ENCODE data around the gene AGAP1. TPM values are rescaled to one million over a fixed set of nuclear protein-coding genes. Genes with fewer than 3 reads are reported as not detected.

Gene AGAP1
- total RNA-seq, 1 donor from 2014 or later, result 44.0 TPM

- Mint-ChIP-seq H3K27ac (no peak overlapping the region), H3K36me3 (peaks cover 9% of the 10 kb centered on the region), H3K9me3 (no peaks in the 10 kb centered on the region), H3K4me1 (no peaks in the 10 kb centered on the region), H3K4me3 (no peak overlapping the region), H3K27me3 (ENCODE audit: low read depth) (no peaks in the 10 kb centered on the region)
- TF ChIP-seq CTCF (IDR thresholded peaks at IDR 0.05; ENCODE audit: unreplicated experiment), result no peak
- no peak for DNase-seq (ENCODE audit: low spot score in 2 of 2, unreplicated experiment in 2 of 2)
These were observed 467.1 kb downstream of the AGAP1 start for GRCh38 chr2:235960716-235961640.

GRCh38 chr2:235961711-235962110 lies 467.9 kb downstream of the AGAP1 start:
- Mint-ChIP-seq H3K4me3 (no peak overlapping the region), H3K27ac (no peak overlapping the region), H3K9me3 (no peaks in the 10 kb centered on the region), H3K27me3 (ENCODE audit: low read depth) (no peaks in the 10 kb centered on the region), H3K36me3 (peaks cover 9% of the 10 kb centered on the region), H3K4me1 (no peaks in the 10 kb centered on the region)
- no peak for TF ChIP-seq CTCF (IDR thresholded peaks at IDR 0.05; ENCODE audit: unreplicated experiment)
- no peak for DNase-seq (ENCODE audit: low spot score in 2 of 2, unreplicated experiment in 2 of 2)

GRCh38 chr2:235963853-235964577 lies 470.2 kb downstream of the AGAP1 start:
- no peaks in the 10 kb centered on the region for H3K4me1 Mint-ChIP-seq
- no peak overlapping the region for H3K27ac Mint-ChIP-seq
- H3K4me3 Mint-ChIP-seq, result no peak overlapping the region
- no peak for TF ChIP-seq CTCF (IDR thresholded peaks at IDR 0.05; ENCODE audit: unreplicated experiment)
- H3K36me3 Mint-ChIP-seq, result peaks cover 8% of the 10 kb centered on the region
- DNase-seq (ENCODE audit: low spot score in 2 of 2, unreplicated experiment in 2 of 2), result no peak
- no peaks in the 10 kb centered on the region for H3K9me3 Mint-ChIP-seq
- H3K27me3 Mint-ChIP-seq (ENCODE audit: low read depth), result no peaks in the 10 kb centered on the region

- H3K4me1 Mint-ChIP-seq, result no peaks in the 10 kb centered on the region
- no peaks in the 10 kb centered on the region for H3K9me3 Mint-ChIP-seq
- TF ChIP-seq CTCF (IDR thresholded peaks at IDR 0.05; ENCODE audit: unreplicated experiment), result no peak
- no peak for DNase-seq (ENCODE audit: low spot score in 2 of 2, unreplicated experiment in 2 of 2)
- H3K27me3 Mint-ChIP-seq (ENCODE audit: low read depth), result no peaks in the 10 kb centered on the region
- no peak overlapping the region for H3K27ac Mint-ChIP-seq
- H3K36me3 Mint-ChIP-seq, result peaks cover 12% of the 10 kb centered on the region
- H3K4me3 Mint-ChIP-seq, result no peak overlapping the region
These were observed 471.0 kb downstream of the AGAP1 start for GRCh38 chr2:235964787-235965390.

- H3K4me1 Mint-ChIP-seq, result no peaks in the 10 kb centered on the region
- no peaks in the 10 kb centered on the region for H3K27me3 Mint-ChIP-seq (ENCODE audit: low read depth)
- H3K9me3 Mint-ChIP-seq, result no peaks in the 10 kb centered on the region
- DNase-seq (ENCODE audit: low spot score in 2 of 2, unreplicated experiment in 2 of 2), result no peak
- TF ChIP-seq CTCF (IDR thresholded peaks at IDR 0.05; ENCODE audit: unreplicated experiment), result no peak
- no peak overlapping the region for H3K27ac Mint-ChIP-seq
- no peak overlapping the region for H3K4me3 Mint-ChIP-seq
- H3K36me3 Mint-ChIP-seq, result peaks cover 16% of the 10 kb centered on the region
These were observed 472.6 kb downstream of the AGAP1 start for GRCh38 chr2:235966396-235966795.

All from mesothelial cell of epicardium (in vitro differentiated cells).